Hepatic stellate cell (primary cell): Measurements from ENCODE around the gene RHBDD3.

Experiments
- DNase-seq: peaks from one replicate; pipeline ENCODE4 v3.0.0; 2011; ENCODE audit warnings: low spot score

RHBDD3 gene

DNA sequence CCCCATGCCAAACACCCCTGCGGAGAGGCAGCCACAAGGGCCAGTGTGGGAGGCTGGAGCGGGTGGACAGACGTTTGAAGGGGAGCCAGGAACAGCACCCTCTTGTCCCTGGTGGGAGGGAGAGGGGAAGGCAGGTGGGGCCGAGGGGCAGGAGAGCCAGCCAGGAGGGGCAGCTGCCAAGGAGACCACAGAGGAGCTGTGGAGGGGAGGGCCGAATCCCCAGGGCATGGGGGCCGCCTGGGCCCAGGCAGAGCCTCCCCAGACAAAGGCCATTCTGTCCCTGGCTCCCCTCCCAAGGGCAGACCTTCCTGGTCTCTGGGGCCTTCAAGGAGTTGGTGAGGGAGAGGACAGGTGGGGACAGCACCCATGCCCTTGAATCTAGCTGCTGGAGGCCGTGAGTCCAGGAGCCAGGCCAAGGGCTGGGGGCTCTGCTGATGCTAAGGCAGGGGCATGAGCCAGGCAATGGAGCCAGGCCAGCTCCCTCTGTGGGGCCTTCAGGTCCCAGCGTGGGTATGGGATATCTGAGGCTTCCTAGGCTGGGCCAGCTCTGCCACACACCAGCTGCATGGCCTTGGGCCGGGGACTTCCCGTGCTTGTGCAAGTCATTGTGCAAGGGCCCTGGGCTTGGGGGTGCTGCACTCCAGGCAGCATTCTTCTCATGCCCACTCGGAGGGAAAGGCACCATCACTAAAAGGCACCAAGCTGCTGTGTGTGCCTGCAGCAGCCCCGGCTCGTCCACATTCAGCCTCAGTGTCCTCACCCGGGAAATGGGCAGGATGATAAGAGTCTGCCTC, 50.7 kb downstream of the RHBDD3 start:
- DNase-seq = no peak

DNA sequence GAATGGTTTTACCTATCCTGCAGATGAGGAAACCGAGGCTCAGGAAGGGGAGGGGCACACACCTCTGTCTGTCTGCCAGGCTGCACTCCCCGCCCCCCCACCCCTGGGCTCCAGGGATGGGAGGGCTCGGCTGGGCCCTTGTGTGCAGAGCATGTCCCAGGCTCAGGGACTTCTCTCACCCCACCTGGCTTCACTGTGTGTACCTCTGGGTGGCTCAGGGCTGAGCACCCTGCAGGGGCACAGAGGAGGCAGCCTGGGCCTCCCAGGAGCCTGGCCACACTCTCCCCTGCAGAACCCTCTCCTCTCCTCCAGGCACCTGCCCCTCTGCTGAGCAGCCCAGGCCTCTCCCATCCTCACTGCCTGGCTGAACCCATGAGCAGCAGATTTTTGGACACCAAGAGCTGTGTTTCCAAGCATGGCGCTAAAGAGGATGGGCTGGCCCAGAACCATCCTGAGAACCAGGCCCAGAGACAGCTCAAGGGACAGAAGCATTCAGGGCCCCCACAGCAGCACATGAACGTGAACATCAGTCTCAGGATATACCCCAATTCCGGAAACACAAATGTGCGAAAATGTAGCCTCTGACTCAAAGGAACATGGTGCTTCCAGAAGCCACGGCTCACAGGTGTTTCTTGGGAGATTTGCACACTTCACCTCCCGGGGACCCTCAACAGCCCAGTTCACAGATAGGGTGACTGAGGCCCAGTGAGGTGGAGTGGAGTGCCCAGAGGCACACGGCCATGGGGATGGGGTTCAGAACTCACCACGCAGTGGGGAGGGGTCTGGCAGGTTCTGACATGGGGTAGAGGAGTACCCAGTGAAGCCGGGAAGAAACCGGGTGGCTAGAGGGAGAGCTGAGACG, 51.5 kb downstream of the RHBDD3 start:
- no peak for DNase-seq

DNA sequence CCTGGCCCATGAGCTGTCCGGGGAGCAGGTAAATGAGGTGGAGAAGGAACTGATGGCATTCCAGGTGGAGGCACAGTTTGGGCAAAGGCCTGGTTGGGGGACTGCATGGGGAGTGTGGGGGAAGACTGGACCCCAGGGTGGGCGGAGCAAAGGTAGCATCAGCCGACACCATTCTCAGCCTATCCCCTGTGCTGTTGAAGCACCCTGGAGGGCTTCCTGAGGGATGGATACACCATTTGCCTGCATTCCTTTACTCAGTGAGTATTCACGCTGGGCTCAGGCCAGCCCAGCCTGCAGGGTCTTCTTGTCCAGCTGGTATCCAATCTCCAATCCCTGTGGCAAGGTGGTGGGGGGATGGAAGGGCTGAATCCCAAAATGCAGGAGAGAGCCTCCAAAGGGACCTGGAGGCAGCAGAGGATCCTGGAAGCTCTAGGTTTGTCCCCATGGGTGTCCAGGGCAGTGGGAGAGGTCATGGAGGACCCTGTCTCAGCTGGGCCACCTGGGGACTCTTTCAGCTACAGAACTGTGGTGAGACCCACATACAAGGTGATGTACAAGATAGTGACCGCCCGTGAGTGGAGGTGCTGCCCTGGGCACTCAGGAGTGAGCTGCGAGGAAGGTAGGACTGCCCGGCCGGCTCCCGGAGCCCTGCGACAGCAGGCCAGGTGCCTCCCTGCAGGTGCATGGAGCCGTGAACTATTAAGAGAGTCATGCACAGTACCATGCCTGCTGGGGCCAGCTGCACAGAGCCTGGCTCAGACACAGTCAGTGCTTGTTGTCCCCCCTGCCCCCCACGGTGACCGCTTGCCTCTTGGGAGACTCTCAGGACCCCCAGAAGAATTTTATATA, 52.5 kb downstream of the RHBDD3 start:
- DNase-seq = no peak

DNA sequence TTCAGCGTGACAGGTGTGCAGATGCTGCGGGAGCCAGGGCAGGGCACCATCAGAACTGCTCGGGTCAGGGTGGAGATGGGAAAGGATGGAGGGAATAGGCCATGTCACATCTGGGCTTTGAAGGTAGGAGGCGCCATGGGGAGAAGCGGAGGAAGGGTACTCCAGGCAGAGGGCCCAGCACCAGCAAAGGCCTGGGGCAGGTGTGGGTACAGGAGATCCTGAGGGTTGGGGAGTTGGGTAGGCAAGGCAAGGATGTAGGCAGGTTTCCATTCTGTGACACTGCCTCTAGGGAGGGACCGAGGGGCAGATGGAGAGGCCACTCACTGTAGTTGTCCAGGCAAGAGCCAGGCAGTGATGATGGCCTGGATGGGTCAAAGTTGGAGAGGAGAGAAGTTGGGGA, 53.5 kb downstream of the RHBDD3 start:
- DNase-seq = no peak

DNA sequence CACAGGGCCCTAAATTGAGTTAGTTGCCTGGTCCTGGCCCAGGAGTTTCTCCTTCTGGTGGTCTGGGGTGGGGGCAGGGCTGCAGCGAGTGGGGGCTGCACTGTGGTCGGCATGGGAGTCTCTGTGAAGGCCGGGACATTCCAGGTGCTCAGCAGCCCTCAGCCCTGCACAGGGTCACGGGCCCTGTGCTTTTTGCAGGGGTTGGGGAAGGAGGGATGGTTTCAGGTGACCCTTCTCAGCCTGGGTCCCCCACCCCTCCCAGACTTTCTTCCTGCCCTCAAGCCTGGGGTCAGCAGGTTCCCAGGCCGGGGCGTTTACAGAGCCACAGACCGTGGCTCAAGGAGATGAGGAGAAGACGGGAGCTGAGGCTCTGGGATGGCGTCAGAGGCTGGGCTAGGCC, 54.3 kb downstream of the RHBDD3 start:
- no peak for DNase-seq

DNA sequence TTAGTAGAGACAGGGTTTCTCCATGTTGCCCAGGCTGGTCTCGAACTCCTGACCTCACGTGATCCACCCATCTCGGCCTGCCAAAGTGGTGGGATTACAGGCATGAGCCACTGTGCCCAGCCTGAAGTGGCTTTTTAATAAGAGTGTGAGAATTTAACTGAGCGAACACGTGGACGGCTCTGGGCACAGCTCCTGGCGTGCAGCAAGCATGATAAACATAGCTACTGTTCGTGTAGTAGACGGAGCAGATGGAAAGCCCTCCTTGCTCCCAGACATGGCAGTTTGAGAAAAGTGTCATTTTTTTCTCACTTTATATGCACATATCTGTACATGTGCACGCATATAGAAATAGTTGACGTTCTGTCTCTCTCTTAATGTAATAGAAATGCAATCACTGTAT, 55.0 kb downstream of the RHBDD3 start:
- no peak for DNase-seq

DNA sequence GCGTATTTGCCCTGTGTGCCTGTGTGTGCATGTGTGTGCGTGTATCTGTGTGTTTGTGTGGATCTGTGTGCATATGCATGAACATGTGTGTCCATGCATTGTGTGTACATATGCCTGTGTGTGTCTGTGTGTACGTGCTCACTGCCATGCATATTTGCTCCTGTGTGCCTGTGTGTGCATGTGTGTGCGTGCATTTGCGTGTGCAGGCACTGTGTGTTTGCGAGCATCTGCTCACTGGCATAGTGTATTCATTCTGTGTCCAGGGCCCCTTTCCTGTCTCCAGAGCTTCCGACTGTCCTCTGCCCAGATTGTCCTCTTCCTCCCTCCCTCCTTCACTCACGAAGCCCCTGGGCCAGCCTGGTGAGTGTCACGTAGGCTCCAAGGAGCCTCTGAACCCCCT, 56.3 kb downstream of the RHBDD3 start:
- DNase-seq = no peak

DNA sequence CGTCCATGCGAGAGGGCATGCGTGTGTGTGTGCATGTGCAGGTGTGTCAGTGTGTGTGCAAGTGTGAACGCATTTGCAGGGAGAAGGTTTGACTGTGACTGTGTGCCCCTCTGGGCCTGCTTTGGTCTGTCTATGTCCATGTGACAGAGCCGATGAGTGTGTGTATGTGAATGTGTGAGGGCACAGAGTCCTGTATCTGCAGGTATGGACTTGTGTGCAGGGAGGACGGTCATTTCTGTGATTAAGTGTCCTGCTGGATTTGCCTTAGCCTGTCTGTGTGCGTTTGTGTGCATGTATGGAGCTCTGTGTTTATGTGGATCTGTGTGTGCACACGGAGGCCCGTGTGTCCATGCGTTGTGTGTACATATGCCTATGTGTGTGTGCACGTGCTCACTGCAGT, 56.7 kb downstream of the RHBDD3 start:
- DNase-seq = no peak
